PFSK-1 (cell line): ENCODE measurements around the gene SPINT2.

Source experiments
- FOXP2 ChIP-seq: optimal IDR thresholded peaks from 2 replicates; pipeline ENCODE3; 2011; ENCODE audit warnings: borderline replicate concordance, control low read depth, inconsistent platforms; ENCODE audit not compliant: insufficient read depth; ENCODE audit errors: extremely low read length, extremely low read depth
- TF ChIP-seq, protein P1 (sequence below), 2 experiments: IDR thresholded peaks; 2 replicates each; pipeline versions ENCODE4 v1.6.1 to v1.8.0; 2011 to 2012; ENCODE audit warnings: low read depth in 2 of 2, low read length in 2 of 2, control low read depth in 1 of 2, inconsistent platforms in 1 of 2, mild to moderate bottlenecking in 1 of 2, moderate library complexity in 1 of 2; ENCODE audit not compliant: insufficient read depth in 1 of 2

Gene SPINT2

GRCh38 chr19:38340927-38341326 is 76.6 kb downstream of the SPINT2 start:
- no peak for TF ChIP-seq FOXP2
- TF ChIP-seq, protein P1, sequence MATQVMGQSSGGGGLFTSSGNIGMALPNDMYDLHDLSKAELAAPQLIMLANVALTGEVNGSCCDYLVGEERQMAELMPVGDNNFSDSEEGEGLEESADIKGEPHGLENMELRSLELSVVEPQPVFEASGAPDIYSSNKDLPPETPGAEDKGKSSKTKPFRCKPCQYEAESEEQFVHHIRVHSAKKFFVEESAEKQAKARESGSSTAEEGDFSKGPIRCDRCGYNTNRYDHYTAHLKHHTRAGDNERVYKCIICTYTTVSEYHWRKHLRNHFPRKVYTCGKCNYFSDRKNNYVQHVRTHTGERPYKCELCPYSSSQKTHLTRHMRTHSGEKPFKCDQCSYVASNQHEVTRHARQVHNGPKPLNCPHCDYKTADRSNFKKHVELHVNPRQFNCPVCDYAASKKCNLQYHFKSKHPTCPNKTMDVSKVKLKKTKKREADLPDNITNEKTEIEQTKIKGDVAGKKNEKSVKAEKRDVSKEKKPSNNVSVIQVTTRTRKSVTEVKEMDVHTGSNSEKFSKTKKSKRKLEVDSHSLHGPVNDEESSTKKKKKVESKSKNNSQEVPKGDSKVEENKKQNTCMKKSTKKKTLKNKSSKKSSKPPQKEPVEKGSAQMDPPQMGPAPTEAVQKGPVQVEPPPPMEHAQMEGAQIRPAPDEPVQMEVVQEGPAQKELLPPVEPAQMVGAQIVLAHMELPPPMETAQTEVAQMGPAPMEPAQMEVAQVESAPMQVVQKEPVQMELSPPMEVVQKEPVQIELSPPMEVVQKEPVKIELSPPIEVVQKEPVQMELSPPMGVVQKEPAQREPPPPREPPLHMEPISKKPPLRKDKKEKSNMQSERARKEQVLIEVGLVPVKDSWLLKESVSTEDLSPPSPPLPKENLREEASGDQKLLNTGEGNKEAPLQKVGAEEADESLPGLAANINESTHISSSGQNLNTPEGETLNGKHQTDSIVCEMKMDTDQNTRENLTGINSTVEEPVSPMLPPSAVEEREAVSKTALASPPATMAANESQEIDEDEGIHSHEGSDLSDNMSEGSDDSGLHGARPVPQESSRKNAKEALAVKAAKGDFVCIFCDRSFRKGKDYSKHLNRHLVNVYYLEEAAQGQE (IDR thresholded peaks at IDR 0.05; ENCODE audit: insufficient read depth in 1 of 2, low read depth in 2 of 2, low read length in 2 of 2): no peak
